Measurements from ENCODE around the gene KCNMA1.
"Not testable (repeated sequence)": the region's sequence is repeated elsewhere in the genome, so short reads cannot be mapped to it uniquely, and the experiment has no call there.

Gene KCNMA1

DNA sequence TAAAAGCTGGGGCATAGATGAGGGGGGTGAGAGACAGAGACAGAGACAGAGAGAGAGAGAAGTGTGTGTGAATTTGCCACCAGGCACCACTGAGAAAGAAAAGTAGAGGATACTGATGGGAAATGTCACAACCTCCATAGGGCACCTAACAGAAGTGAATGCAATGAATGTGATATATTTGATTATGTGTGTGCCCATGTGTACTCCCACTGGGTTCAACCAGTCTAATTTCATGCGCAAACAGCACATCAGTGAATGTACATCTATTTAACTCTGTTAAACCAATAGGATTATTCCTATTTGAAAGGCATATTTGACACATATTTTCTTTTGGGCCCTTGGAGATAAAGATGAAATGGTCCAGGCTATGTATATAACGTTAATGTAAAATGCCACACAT, 241.3 kb downstream of the KCNMA1 start:
- DNase-seq (ENCODE audit: low read depth in 2 of 2) = no peak

DNA sequence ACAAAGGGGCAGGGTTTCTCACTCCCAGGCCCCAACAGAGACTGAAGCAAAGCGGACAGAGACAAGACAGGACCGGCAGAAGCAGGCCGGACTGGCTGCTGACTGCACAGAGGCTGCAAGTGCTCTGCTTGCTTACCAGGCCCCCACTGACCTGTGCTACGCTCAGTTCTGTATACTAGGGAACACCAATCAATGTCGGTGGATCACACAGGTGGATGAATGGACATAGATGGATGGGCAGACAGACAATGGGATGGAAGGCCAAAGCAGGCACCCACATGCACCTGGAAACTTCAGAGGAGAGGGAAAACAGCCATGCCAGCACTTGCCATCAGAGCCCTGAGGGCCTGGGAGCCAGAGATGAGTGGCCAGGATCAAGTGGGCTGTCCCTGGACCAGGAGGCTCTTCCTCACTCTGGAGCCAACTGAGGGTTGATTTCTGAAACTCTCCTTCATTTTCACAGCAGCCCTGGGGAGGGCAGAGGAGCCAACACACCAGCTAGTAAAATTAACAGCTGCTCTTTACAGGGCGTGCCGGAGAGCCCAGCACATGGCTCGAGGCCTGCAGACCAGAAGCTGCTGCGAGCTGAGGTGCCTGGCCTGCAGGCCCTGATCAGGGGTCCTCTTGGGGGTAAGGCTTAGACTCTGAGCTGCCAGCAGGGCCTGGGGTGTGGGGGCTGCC, 243.6 kb downstream of the KCNMA1 start:
- DNase-seq (ENCODE audit: low read depth in 2 of 2) = no peak

- no peak for DNase-seq (ENCODE audit: low read depth in 2 of 2)
Measured at GRCh38 chr10:77393411-77393810, 244.2 kb downstream of the KCNMA1 start.

DNA sequence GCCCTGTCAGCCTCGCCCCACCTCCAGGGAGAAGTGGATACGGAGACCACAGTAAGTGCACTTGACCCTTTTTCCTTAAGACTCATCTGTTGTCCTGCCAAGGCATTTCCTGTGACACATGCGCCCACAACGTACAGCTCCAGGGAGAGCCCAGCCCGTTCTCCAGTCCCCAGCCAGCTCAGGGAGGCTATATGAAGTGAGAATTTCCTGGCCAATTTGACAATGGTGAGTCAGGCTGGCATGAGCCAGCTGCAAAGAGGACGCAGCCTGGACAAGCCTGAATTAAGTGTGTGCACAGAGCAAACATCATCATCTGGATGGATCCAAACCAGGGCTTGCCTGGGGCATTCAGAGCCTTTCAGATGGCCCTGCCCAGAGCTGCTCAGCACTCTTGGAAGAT, 244.8 kb downstream of the KCNMA1 start:
- no peak for DNase-seq (ENCODE audit: low read depth in 2 of 2)

GRCh38 chr10:77392236-77392721, 245.3 kb downstream of the KCNMA1 start:
- no peak for DNase-seq (ENCODE audit: low read depth in 2 of 2)

DNA sequence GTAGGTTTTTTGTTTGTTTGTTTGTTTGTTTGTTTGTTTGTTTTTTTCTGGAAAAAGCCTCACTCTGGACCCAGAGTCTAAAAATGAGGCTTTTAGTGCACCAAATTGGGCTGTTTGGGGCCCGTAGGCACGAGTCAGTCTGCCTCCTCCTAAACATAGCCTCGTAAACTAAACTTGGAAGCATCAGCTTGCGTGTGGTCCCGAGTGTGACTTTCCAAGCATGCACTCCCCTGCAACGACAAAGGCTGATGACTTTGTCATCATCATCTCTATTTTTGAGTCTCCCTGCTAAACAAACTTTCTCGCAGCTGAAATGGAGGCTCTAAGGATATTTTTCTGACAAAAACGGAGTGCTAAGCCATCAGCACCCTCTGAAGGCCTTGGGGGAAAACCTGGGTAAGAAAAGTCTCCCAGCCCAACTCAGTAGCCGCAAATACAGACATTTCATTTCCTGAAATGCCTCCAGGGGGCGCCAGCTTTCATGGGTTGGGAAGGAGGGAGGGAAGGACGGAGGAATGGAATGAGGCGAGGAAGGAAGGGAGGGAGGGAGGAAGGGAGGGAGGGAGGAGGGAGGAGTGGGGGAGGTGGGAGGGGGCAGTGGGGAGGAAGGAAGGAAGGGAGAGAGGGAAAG, 245.9 kb downstream of the KCNMA1 start:
- DNase-seq (ENCODE audit: low read depth in 2 of 2) = no peak

- no peak for DNase-seq (ENCODE audit: low read depth in 2 of 2)
Measured at GRCh38 chr10:77390481-77390891, 247.1 kb downstream of the KCNMA1 start.

GRCh38 chr10:77388571-77389100, 249.0 kb downstream of the KCNMA1 start:
- DNase-seq (ENCODE audit: low read depth in 2 of 2) = no peak

DNA sequence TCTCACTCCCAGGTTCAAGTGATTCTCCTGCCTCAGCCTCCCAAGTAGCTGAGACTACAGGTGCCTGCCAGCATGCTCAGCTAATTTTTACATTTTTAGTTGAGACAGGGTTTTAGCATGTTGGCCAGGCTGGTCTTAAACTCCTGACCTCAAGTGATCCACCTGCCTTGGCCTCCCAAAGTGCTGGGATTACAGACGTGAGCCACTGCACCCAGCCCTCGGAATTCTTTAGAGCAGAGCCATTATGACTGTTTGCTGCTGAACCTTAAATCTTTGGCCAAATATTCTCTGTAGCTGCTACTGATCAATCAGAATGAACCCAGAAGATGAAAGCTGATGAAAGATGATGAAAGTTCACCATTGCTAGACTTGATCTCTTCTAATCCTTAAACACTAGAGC, 249.9 kb downstream of the KCNMA1 start:
- DNase-seq (ENCODE audit: low read depth in 2 of 2) = not testable (repeated sequence)

GRCh38 chr10:77387247-77387646, 250.4 kb downstream of the KCNMA1 start:
- DNase-seq (ENCODE audit: low read depth in 2 of 2) = no peak

DNA sequence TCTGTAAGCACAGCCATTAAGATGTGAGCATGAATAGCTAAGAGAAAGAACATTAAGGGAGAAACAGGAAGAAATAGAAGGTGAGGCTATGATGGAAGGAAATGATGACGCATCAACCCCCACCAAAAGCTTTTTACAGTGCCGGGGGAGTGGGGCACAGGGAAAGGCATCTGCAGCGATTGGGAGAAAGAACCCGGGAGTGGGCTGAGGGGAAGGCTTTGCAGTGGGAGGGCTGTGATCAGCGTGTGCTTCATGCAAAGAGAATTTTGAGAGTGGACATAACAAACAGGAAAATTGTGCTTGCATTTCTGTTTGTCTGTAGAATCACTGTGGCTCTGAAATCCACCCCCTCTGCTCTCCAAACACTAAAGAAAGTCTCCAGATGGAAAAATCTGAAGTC, 250.8 kb downstream of the KCNMA1 start:
- no peak for DNase-seq (ENCODE audit: low read depth in 2 of 2)

GRCh38 chr10:77386365-77386764, 251.2 kb downstream of the KCNMA1 start:
- DNase-seq (ENCODE audit: low read depth in 2 of 2) = no peak

DNA sequence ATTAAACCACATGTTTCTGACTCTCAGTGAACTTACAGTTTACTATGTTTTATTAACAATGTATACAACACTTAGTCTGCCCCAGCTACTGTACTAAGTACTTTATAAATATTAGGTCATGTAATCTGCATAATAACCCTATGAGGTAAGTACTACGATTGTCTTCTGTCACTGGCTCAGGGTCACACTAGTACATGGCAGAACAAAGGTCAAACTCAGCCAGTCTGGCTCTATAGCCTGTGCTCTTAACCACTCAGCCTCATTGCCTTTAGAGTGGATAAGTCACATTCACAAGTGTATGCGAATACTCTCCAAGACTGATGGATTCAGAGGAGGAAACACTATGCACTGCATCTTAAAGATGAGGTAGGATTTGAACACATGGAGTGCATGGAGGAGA, 252.3 kb downstream of the KCNMA1 start:
- no peak for DNase-seq (ENCODE audit: low read depth in 2 of 2)

DNA sequence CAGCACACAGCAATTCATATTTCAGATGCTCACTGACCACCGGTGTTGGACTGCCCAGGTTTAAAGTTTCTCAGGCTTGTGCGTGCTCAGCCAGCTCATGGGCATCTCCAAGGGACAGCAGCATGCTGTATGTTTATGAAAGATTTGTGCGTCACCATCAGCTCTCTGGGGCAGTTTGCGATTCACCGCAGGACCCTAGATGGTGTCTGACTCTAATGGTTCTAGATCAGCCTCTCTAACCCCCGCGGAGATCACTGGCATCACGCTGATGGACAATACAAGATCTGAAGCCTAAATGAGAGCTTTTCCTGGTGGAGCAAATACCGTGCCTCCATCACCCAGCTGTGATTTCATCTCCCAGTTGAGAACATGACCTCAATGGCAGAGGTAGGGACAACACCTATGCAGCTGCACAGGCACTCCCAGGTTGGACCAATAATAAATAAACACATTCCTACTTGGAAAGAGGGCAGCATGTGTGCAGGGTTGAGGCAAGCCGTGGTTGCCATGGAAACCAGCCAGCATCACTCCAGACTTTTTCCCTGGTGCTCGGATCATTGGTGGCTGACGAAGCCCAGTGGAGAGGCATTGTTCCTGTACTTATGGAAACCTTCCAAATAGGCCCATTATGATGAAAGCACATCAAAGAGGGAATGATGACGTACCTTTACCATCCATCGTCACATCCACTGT, 253.6 kb downstream of the KCNMA1 start:
- no peak for DNase-seq (ENCODE audit: low read depth in 2 of 2)

GRCh38 chr10:77381750-77382149, 255.9 kb downstream of the KCNMA1 start:
- DNase-seq (ENCODE audit: low read depth in 2 of 2) = no peak

- no peak for DNase-seq (ENCODE audit: low read depth in 2 of 2)
Measured at GRCh38 chr10:77380723-77381122, 256.9 kb downstream of the KCNMA1 start.

GRCh38 chr10:77380191-77380590, 257.4 kb downstream of the KCNMA1 start:
- no peak for DNase-seq (ENCODE audit: low read depth in 2 of 2)

- no peak for DNase-seq (ENCODE audit: low read depth in 2 of 2)
Measured at GRCh38 chr10:77378366-77379349, 258.9 kb downstream of the KCNMA1 start.

DNA sequence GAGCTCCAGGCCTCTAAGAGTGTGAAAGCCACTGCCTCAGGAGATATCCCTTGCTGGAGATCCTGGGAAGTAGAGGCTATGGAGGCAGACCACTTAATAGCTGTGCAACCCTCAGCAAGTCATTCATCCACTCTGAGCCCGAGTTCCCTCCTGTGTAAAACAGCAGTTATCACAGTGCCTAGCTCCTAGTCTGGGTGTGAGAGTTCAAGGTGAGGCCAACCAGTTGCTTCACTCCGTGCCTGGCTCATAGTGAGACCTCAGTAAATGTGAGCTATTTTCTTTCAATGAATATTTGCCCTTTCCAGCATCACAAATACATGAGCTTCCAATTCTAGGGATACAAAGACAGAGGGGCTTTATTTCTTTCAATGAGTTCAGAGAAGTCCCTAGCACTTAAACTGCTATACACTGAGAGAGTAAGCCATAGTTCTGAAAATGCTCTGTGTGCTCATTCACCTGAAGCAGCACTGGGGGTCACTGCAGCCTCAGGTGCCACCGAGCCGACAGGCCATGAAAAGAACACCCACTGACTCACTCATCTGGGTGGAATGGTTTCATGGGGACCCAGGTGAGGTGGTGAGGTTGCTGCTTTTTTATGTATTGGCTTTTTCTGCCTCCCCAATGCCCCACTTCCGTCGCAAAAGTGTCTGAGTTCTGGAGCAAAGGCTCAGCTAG, 259.8 kb downstream of the KCNMA1 start:
- DNase-seq (ENCODE audit: low read depth in 2 of 2) = no peak

DNA sequence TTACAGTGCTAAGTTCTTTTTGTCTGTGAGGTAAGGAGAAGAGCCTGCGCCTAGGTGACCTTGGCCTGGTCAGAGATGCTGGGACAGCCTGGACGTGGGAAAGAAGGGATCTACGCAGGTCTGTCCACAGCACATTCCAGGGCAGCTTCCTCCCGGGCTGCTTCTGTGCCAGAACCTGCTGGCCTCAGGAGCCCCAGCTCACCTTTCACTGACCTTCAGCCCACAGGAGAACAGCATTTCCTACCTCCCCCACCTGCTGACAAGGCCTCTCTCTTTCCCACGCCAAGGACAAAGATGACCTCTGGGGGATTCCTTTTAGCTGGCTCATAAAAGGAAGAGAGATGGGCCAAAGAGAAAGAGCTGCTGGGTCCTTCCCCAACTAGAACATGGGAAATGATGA, 260.6 kb downstream of the KCNMA1 start:
- DNase-seq (ENCODE audit: low read depth in 2 of 2) = no peak

- no peak for DNase-seq (ENCODE audit: low read depth in 2 of 2)
Measured at GRCh38 chr10:77374189-77374656, 263.4 kb downstream of the KCNMA1 start.

Measured in stimulated activated CD4-positive, alpha-beta T cell treated with anti-CD3 and anti-CD28 coated beads, Interleukin-1b, Interleukin-23, amount 100 ng/mL, for 4 hours (primary cell).